ENCODE data around the gene DNAH8. TPM values are rescaled to one million over a fixed set of nuclear protein-coding genes. Genes with fewer than 3 reads are reported as not detected.

Gene DNAH8
- total and polyA plus RNA-seq, 4 donors = 0.01 to 0.37 (median 0.11) TPM

DNA sequence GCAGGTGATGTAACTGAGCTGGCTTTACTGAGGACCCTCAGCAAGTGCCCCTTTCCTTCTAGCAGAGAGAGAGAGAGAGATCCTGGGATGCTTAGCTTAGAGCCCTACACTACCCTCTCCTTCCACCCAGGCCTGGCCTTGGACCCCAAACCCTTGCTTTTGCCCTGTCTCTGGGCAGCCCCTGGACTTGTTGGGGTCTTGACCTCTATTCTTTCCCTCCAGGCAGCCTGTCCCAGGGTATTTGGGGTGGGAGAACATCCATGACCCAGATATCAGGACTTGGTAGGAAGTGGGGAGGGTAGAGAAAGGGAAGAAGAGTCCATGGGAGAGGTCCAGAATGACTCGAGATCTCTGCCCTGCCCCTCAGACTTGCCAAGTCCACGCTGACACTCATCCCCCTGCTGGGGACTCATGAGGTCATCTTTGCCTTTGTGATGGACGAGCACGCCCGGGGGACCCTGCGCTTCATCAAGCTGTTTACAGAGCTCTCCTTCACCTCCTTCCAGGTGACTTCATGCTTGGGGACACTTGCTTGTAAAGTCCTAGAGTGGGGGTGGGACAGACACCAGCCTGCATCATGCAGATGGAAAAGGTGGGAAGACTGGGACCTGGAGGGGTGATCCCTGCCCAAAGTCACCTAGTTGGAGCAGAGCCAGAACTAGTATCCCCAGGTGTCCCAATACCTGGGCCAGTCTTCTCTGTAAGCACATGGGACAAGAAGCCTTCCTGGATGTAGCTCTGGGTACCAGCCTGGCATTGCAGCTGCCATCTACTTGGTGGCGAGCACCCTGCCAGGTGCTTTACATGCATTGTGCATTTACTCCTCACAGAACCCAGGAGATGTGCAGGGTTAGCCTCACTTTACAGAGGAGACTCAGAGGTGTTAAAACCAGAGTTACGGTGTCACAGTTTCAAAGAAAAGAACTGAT, 364.4 kb downstream of the DNAH8 start:
- DNase-seq = no peak
- WGBS, 2 donors = 83 to 86% methylated on average over 8 of the region's 8 CpGs

More for the DNA sequence above, 364.4 kb downstream of the DNAH8 start:
- Histone ChIP-seq H3K36me3 (ENCODE audit: control insufficient read depth in 4 of 4, insufficient read depth in 4 of 4, low read length in 4 of 4) (no peaks in the 10 kb centered on the region), H3K4me1 (ENCODE audit: control insufficient read depth in 5 of 5, insufficient read depth in 5 of 5, low read length in 5 of 5) (peaks cover 0 to 2% (median 0%) of the 10 kb centered on the region in 5 donors), H3K4me3 (no peak overlapping the region), H3K27me3 (ENCODE audit: control insufficient read depth in 3 of 3, insufficient read depth in 3 of 3, low read length in 2 of 3) (no peaks in the 10 kb centered on the region), H3K9ac (ENCODE audit: insufficient read depth in 1 of 2, low read length in 2 of 2) (no peak overlapping the region), H3K9me3 (ENCODE audit: control insufficient read depth in 4 of 4, insufficient read depth in 3 of 4, low read length in 3 of 4) (no peaks in the 10 kb centered on the region), H3K27ac (ENCODE audit: low read depth in 1 of 2, low read length in 1 of 2) (no peak overlapping the region)
- no peak for ATAC-seq (ENCODE audit: insufficient read depth, low FRiP score)
- TF ChIP-seq CTCF (IDR thresholded peaks at IDR 0.05; ENCODE audit: control extremely low read depth, extremely low read depth) = no peak

Small RNA genes lying within 50 kb of the gene (small RNA-seq; reads per million reads assigned to genes)
- gene AL034345.1 (ENCODE audit: low replicate concordance) (not detected), gene RF00393 (ENCODE audit: low replicate concordance) (not detected)

Other genes with a start within 250 kb of the DNAH8 start
- gene BTBD9, start 75.4 kb upstream of the DNAH8 start, total RNA-seq = 10 to 100 TPM; 44.2 to 73.9 TPM
- 10 to 100 TPM in 1 of 2 donors, 1 to 10 TPM in 1; 8.7 to 12.5 TPM for gene BTBD9, start 75.4 kb upstream of the DNAH8 start, polyA plus RNA-seq
- gene GLO1, start 12.2 kb upstream of the DNAH8 start, total RNA-seq = 100 to 1,000 TPM in 1 of 2 donors, 10 to 100 TPM in 1; 62.2 to 131 TPM
- gene GLO1, start 12.2 kb upstream of the DNAH8 start, polyA plus RNA-seq = 100 to 1,000 TPM in 1 of 2 donors, 10 to 100 TPM in 1; 54.9 to 116 TPM